ENCODE measurements around the gene STRN.
"Not testable (repeated sequence)": the region's sequence is repeated elsewhere in the genome, so short reads cannot be mapped to it uniquely, and the experiment has no call there.

- TF ChIP-seq CTCF (IDR thresholded peaks at IDR 0.05; ENCODE audit: low read length); EZH2 (IDR thresholded peaks at IDR 0.05; ENCODE audit: borderline replicate concordance, low read length): not testable (repeated sequence)
These were observed 79.2 kb downstream of the STRN start for GRCh38 chr2:36887095-36887494.
